HG03469 (cell line): ENCODE measurements around the gene NGB.

Source experiments
- ATAC-seq: cut with Tn5 transposase; IDR thresholded peaks from one replicate; pipeline ENCODE4 v1.9.1; 2021; ENCODE audit warnings: mild to moderate bottlenecking, moderate library complexity, moderate number of reproducible peaks; ENCODE audit not compliant: unreplicated experiment

NGB gene

DNA sequence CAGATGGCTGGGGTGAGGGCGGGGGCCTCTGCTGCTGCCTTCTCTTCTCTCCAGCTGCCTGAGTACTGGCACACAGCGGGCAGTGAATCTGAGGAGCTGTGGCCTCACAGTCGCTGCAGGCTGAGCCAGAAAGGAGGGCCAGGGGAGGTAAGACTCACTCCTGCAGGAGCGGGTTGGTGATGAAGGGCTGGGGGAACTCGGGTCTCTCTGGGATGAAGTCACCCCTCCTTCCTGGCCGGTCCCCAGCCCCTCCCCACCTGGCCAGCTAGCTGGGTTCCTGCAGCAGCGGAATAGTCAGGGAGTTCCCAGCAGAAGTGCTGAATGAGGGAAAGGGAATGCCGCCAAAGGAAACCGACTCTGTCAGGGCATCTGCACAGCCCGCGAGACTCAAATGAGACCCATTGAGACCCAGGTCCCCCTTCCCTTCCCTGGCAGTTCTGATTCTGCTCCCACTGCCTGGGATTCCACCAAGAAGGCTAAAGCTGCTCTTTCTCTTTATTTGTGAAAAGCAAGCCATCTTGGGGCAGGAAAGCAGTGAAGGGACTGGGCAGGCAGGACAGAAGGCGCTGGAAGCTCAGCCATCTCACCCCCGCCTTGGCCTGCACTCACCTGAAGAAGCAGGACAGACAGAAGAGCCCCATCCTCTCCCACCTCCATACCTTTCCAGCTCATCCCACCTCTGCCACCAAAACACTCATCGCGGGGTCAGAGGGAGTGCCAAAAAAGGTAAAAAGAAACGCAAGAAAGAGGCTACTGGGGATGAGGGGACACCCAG lies 5.3 kb downstream of the NGB start:
- no peak for ATAC-seq

DNA sequence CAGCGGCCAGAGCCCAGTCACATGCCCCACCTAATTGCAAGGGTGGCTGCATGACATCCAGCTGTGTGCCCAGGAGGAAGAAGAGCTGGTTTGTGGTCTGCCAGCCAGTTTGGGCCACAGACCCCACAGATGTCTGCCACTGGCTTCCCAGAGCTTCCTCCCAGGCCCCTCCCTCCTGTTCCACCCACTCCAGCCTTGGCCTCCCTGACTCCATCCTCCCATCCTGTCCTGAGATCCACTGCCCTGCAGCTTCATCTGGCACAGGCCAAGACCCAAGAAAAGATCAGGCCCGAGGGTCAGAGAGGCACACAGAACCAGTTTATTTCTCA lies 5.9 kb downstream of the NGB start:
- ATAC-seq = no peak

DNA sequence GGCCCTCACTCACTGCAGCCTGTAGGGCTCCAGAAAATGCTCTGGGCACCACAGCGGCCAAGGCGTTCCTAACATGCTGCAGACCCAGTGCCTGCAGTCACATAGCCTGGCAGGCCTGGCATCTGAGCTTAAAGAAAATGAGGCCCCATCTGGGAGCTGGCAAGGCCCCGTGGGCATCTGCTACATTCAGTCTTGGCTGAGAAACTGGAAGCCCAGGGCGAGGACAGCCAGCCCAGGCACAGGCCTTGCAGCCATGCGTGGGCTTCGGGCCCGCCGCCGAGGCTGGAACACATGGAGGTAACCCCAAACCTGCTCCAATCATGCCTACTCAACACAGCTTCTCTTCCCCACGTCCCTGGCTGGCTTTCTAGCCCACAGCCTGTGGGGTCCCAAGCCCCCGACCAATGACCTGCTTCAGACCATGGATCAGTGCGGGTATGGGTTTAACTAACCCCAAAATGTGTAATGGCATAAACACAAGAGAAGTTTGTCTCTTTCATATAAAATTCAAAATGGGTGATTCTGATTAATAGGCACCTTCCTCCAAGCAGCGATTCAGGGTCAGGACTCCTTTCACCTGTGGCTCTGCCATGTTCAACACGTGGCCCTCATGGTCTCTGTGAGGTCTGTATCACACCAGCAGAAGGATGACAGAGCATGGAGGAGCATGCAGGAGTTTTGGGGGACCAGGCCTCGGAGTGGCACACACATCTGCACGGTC lies 6.4 kb downstream of the NGB start:
- no peak for ATAC-seq

DNA sequence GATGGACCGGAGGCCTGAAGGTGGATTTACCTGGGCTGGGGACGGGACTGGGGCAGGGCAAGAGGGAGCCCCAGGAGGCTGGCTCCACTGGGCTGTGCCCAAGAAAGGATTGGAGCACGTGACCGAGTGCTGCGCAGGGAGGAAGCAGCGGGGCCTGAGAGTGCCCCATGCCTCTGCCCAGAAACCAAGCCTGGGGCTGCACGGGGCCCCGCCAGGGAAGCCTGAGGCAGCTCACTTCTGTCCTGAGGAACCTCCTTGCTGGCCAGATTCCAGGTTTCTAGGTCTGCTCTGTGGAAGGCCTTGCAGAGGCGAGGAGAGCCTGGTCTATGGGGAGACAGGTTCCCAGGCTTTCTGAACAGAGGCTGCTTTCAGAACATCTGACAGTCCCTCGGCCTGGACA lies 10.4 kb downstream of the NGB start:
- no peak for ATAC-seq

DNA sequence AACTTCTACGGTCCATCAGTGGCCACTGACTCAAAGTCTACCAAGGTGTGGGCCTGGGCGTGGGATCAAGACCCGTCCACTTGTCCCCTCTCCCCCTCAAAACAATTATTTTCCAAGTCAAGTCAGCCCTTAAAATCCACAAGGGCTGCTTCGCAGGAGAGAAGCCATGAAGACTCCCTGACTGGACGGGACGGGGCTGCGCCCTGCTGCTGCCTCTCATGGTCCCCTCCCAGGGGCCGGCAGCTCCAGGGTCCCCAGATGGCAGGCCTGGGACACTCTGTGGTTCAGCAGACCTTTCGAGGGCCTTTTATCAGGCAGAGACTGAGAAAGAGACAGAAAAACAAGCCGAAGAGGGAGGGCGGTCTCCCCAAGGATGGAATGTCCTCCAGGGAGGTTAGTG lies 10.8 kb downstream of the NGB start:
- ATAC-seq = no peak

DNA sequence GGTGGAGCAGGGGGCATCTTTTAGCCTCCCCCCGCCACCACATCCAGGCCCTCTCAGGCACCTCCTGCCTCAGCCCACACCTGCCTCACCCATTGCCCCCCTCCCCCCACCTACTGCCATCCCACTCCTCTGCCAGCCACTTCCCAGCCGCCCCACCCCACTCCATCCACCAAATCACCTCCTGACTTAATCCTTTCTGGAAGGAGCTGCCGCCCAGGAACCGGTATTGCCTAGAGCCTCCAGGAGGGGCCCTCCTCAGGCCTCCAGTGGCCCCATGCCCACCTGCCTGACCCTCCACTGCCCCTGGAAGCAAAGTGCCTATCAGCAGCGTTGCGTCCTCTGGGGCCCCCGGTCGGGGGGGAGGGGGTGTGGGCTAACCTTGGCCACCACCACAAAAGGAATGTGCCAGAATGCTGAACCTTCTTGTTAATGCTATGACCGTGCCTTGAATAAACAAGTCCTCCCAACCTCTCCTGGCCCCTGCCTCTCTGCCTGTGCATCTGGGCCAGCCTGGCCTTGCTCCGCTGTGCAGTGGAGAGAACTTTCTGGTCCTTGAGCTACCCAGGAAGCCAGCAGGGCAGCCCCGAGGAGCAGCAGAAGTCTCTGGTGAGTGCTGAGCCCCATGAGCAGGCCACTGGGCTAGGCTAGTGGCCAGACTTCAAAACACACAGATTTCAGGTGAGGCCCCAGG lies 11.8 kb downstream of the NGB start:
- ATAC-seq = no peak

DNA sequence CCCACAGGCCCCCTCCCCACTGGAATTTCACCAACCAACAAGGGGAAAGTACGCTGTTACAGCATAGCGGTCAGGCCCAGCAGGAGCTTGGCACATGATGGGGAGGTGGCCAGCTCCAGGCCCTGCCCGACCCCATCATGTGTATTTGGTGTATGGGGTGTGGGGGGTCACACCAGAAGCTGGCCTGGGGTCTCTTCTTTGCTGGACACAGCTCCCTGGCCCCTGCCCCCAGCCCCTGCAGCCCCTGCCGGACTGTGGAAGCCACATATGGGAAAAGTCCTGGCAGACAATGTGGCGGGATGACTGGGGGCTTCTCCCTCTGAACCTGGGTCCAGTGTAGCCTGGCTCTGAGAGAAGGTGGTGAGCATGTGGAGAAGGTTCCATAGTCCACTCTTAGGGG lies 12.4 kb downstream of the NGB start:
- no peak for ATAC-seq

DNA sequence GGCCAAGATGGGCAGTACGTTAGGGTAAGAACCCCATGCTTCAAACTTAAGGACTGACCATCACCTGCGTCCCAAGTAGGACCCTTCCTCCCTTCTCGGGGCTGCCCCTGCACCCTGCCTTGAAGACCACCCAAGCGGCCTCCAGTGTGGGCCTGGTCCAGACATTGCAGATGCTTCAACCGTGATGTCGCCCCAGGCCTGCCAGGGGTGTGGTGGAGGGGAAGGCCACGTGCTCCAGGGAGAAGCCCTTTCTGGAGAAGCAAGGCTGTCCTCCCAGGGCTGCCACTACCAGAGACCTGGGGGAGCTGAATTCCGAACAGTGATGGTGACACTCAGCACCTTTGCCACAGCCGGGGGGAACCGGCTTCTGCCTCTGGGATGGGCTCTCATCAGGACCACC lies 13.3 kb downstream of the NGB start:
- ATAC-seq = no peak

DNA sequence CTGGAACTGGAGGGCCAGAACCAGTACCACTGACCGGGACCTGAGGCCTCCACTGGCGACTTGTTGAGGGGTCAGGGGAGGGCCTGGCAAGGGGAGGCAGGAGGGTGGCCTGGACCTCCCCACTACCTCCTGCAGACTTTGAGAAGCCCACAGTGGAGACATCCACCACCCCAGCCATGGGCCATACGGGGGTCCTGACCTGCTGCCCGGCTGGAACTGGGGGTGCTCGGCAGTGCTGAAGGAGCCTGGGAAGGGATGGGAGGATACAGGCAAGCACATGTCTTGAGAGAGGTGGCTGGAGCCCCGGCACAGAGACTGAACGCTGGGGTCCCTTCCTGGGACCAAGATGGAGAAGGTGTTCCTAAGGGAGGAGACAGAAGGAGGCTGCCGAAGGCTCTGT lies 14.3 kb downstream of the NGB start:
- no peak for ATAC-seq

DNA sequence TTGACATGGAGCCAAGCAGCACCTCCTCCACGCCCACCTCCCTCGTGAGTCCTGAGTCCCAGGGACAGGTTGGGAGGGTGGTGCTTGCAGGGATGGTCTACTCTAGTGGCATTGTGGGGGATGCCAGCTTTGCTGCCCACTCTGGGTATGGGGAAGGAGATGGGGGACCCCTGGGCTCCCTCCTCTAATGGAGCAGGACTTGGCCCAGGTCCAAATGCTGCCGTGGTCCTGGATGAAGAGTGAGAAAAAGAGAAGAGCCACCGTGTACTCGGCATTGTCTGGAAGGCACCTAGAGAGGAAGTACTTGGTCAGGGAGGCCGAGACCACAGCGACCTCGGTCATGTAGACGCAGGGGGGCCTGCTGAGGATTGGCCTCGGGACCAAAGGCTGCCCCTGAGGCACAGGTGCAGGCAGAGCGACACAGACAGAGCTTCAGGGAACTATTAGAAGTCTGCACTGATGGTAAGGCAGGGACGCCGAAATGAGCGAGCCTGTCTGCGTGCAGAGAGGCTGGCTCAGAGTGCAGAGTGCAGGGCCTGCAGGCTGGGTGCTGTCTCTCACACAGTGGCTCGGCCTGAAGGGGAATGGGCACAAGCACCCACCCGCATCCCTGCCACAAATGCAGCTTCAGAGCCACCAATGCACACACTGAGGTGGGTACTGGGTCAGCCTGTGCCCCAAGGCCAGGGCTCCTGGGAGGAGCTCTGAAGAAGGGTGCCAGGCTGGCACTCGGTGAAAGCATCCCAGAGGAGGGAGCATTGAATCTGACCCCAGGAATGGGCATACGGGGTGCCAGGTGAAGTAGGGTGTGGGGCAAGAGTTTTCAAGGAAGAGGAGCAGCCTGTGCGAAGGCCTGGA lies 17.4 kb downstream of the NGB start:
- no peak for ATAC-seq

DNA sequence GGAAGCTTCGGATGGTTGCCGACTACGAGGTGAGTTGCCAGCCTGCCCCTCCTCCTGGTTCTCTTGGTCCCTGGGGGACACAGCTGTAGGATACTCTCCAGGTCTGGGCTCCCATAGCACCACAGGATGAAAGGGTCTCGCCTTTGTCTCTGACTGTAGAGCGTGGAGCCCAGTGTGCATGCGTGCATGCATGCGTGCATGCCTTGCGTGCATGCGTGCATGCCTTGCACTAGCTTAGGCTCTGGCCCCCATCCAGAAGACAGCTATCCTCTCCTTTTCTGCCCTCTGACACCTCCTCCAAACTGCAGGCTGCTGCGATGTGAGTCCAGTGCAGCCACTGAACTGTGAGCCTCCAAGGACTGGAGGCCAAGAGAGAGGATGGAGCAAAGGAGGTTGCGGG lies 19.1 kb downstream of the NGB start:
- no peak for ATAC-seq

DNA sequence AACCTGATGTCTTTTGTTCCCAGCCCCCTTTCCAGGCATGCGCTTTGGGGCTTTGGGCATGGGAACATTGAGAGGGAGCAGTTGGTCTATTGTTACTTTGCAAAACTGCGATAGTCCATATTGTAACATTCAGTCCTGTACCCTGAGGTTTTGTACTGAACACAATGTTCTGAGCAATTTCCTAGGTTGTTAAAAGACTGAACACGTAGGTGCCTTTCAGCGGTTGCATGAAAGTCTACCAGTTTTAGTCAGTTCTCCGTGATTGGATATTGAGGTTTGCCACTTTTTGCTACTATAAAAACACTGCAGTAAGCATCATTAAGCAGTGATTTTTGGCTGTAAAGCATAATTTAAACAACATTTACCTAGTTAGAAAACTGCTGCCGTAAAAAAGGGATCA lies 20.1 kb downstream of the NGB start:
- ATAC-seq = no peak

DNA sequence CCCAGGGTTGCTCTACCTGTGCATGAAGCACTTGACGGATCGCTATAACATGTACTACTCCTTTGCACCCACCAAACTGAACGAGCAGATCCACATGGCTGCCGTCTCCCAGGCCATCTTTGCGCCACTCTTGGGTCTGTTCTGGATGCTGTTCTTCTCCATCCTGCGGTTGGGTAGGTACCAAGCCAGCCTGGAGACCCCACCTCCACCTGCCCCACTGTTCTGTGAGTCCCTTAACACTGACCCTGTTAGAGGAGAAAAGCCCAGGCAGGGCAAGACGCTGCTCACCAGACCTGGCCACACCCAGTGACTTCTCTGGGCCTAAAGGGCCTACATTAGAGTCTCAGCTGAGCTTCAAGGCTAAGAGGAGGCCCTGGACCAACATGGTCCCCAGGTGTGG lies 21.7 kb downstream of the NGB start:
- no peak for ATAC-seq

DNA sequence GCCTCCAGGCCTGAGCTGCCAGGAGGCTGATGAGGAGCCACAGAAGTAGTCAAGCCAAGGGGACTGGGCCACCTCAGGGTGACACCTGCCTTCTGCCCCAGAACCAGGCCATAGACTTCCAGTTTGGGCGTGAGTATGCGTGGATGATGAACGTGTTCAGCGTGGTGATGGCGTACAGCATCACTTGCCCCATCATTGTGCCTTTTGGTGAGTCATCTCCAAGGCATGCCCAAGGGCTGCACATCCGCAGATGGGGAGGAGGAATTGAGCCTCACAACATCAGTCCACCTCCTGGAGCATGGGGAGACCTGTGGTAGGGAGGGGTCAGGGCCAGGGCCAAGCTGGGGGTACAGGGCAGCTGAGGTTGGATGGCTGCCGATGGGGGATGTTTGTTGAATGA lies 22.3 kb downstream of the NGB start:
- ATAC-seq = no peak

DNA sequence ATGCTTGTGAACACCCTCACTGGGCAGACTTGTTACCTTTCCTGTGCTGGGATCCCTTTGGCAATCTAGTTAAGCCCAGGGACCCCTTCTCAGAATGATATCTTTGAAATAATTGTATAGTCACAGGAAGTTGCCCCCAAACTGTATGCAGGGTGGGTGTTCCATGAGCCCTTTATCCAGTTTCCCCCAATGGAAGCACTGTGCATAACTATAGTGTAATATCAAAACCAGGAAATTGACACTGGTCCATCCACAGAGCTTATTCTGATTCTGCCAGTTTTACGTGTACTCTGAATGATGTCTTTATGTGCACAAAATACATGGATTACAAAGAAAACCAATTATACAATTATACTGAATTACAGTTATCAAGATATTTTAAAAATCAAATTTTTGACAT lies 24.2 kb downstream of the NGB start:
- ATAC-seq = no peak

DNA sequence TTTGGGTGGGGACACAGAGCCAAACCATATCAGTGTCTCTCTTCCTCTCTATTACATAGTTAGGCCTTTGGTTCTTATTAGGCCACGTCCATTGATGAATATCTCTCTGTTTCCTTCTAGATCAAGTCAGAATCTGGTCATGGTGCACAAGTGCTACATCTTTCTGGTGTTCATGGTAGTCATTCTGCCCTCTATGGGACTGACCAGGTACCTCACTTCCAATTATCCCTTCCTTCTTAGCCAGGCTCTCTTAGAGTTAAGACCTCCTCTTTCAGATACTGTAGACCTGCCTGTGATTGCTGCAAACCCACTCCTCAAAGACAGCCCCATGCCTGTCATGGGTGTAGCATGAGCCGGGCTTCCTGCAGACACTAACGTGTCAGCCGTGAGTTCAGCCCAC lies 25.2 kb downstream of the NGB start:
- no peak for ATAC-seq

DNA sequence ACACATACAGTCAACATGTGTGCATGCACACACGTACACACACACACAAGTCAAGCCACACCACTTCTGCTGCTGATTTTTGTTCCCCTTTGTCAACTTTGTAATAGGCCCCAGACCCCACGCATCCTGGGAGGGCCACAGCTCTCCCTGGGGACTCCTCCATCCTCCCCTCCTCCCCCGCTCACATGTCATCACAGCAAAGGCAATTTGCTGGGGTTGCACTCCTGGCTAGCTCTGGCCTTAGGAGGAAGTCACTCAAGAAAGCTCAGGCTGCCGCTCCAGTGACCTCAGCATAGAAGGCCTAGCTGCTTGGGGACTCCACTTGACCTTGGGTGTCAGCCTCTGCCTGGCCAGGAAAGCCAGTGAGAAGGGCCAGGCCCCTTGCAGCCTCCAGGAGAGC lies 27.2 kb downstream of the NGB start:
- ATAC-seq = no peak

DNA sequence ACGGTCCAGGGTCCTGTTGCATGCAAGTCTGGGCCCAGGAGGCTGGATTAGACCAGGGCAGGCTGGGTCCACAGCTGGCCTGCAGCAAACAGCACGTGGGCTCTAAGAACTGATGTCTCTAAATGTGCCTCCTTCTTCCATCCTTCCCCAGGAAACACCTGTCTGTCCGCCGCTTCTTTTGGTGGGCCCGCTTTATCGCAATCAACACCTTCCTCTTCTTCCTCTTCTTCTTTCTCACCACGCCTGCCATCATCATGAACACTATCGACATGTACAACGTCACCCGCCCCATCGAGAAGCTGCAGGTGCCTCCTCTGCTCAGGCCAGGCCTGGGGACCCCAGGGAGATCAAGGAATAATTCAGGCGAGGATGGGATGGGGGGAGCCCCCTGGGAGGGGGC lies 28.3 kb downstream of the NGB start:
- ATAC-seq = no peak

DNA sequence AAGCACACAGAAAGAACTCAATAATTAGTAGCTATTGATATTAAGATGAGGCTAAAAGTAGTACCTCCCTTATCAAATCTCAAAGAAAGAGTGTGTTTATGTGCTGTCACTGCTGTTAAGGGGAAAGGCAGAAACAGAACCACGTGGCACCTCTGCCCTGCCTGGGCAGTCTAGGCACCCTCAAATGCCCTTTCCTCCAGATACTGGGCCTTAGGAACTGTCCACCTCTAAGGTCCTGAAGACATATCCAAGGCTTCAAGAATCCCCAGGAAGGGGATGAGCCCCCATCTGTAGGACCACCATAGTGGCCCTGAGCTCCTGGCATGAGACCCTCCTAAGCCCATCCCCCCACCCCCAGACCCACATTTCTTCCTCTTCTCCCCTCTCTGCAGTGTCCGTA lies 29.1 kb downstream of the NGB start:
- no peak for ATAC-seq

DNA sequence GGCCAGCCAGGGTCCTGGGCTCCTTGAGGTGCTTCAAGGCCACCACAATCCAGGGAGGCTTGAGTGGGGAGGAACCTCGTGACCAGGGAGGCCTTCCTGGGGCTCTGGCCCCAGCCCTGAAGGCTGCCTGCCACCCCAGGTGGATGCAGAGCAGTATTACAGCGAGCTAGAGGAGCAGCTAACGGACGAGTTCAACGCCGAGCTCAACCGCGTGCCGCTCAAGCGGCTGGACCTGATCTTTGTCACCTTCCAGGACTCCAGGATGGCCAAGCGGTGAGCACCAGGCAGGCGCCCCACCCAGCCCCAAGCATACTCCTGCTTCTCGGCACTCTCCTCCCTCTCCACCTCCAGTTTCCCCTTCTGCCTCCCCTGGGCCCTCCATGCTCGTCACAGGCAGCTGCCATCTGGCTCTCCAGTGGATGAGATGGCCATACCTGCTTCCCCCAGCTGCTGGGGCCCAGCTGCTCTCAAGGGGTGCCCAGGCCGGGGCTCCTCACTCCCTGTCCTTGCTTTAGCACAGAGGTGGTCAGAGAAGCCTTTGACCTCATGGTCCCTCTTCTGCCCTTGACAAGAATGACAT lies 30.6 kb downstream of the NGB start:
- no peak for ATAC-seq

DNA sequence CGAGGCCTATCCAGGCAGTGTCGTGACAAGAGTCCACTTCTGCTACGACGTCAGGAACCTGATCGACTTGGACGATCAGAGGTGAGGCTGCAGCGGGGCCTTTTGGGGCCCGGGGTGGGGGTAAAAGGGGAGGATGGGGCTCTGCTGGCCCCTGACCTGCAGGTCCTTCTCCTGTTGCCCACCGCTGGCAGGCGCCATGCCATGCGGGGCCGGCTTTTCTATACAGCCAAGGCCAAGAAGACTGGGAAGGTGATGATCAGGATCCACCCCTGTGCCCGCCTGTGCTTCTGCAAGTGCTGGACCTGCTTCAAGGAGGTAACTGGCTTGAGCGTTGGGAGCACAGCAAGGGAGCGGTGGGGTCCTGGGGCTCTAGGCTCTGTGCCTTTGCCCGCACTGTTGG lies 31.6 kb downstream of the NGB start:
- ATAC-seq = no peak
